B cell (primary cell): ENCODE data around the gene AAR2. TPM values are rescaled to one million over a fixed set of nuclear protein-coding genes. Genes with fewer than 3 reads are reported as not detected.

Source experiments
- ATAC-seq: fragments of 200-7000 bp; cut with Tn5 transposase; one replicate; pipeline ENCODE4 v1.10.0; 2021; ENCODE audit warnings: low read depth, mild to moderate bottlenecking, moderate number of reproducible peaks, moderate library complexity
- CTCF ChIA-PET: fragments of 350-600 bp; sonication (Branson Sonifier 250); formaldehyde crosslinking; loops from one replicate; lab custom pipeline; 2021; ENCODE audit warnings: antibody characterized with exemption, inconsistent platforms; lab: Charles Lee
- POLR2A ChIA-PET: fragments of 350-600 bp; sonication (Branson Sonifier 250); formaldehyde crosslinking; loops from one replicate; lab custom pipeline; 2021; ENCODE audit warnings: antibody characterized with exemption; lab: Charles Lee
- DNase-seq: peaks from one replicate; pipeline ENCODE4 v3.0.0; 2013
- H2AFZ ChIP-seq: 2 replicates; pipeline ENCODE4 v1.6.1; 2012; ENCODE audit warnings: mild to moderate bottlenecking, low read depth, low read length; ENCODE audit not compliant: insufficient read depth, poor library complexity, severe bottlenecking
- H3K27ac ChIP-seq, 2 donors: 1 replicate in 1 of 2; 2 replicates in 1 of 2; pipeline ENCODE4 v1.5.1; 2012 to 2013; ENCODE audit warnings: low read length in 2 of 2, mild to moderate bottlenecking in 2 of 2, moderate library complexity in 1 of 2
- H3K27me3 ChIP-seq, 4 experiments: fragments of 200-600 bp in 1 of 4; sonication (generic) in 1 of 4; replicated peaks in 1 of 4; 1 replicate in 2 of 4; 2 replicates in 2 of 4; pipeline versions ENCODE4 v1.6.1 to v1.7.0; 2013 to 2016; ENCODE audit warnings: low read length in 3 of 4, mild to moderate bottlenecking in 2 of 4, mixed read lengths in 1 of 4, moderate library complexity in 1 of 4; ENCODE audit not compliant: insufficient read depth in 4 of 4, control insufficient read depth in 3 of 4; ENCODE audit errors: control extremely low read depth in 1 of 4
- H3K36me3 ChIP-seq, 2 experiments: replicated peaks in 1 of 2; 1 replicate in 1 of 2; 2 replicates in 1 of 2; pipeline versions ENCODE4 v1.6.1 to v1.7.1; 2013; ENCODE audit warnings: low read length in 1 of 2; ENCODE audit not compliant: insufficient read depth in 2 of 2, control insufficient read depth in 1 of 2; ENCODE audit errors: control extremely low read depth in 1 of 2, extremely low read depth in 1 of 2
- H3K4me1 ChIP-seq, 2 donors: fragments of 200-600 bp in 1 of 2; sonication (generic) in 1 of 2; 1 replicate in 1 of 2; 2 replicates in 1 of 2; pipeline versions ENCODE4 v1.5.1 to v1.6.1; 2013 to 2017; ENCODE audit warnings: low read length in 2 of 2; ENCODE audit not compliant: control insufficient read depth in 2 of 2, insufficient read depth in 2 of 2
- H3K4me2 ChIP-seq: replicated peaks from 2 replicates; pipeline ENCODE3; 2012; ENCODE audit warnings: mild to moderate bottlenecking, low read depth, low read length; ENCODE audit not compliant: poor library complexity, severe bottlenecking
- H3K4me3 ChIP-seq, 5 experiments: fragments of 200-600 bp in 1 of 5; sonication (generic) in 1 of 5; 1 replicate in 3 of 5; 2 replicates in 2 of 5; pipeline versions ENCODE4 v1.5.1 to v1.7.0; 2011 to 2016; ENCODE audit warnings: low read length in 4 of 5, mild to moderate bottlenecking in 4 of 5, low read depth in 2 of 5, control low read depth in 1 of 5, moderate library complexity in 1 of 5; ENCODE audit not compliant: insufficient read depth in 1 of 5; ENCODE audit errors: control extremely low read depth in 1 of 5, extremely low read depth in 1 of 5
- H3K79me2 ChIP-seq: fragments of 200-600 bp; sonication (generic); one replicate; pipeline ENCODE4 v1.6.0; 2016; ENCODE audit warnings: low read length; ENCODE audit not compliant: control insufficient read depth, insufficient read depth
- H3K9ac ChIP-seq: fragments of 200-600 bp; sonication (generic); 2 replicates; pipeline ENCODE4 v1.6.1; 2017; ENCODE audit warnings: mild to moderate bottlenecking, low read length, moderate library complexity
- H3K9me3 ChIP-seq, 3 donors: one replicate each; pipeline versions ENCODE4 v1.6.1 to v1.7.1; 2013; ENCODE audit warnings: low read length in 2 of 3; ENCODE audit not compliant: control insufficient read depth in 2 of 3, insufficient read depth in 1 of 3; ENCODE audit errors: control extremely low read depth in 1 of 3
- H4K20me1 ChIP-seq: 2 replicates; pipeline ENCODE4 v1.6.0; 2012; ENCODE audit warnings: mild to moderate bottlenecking, low read length; ENCODE audit not compliant: insufficient read depth, control insufficient read depth, poor library complexity, severe bottlenecking
- H3K27ac Mint-ChIP-seq: one replicate; pipeline ENCODE4 v1.8.0; 2021; ENCODE audit warnings: mixed read lengths
- H3K27me3 Mint-ChIP-seq: one replicate; pipeline ENCODE4 v1.8.0; 2021; ENCODE audit warnings: mixed read lengths
- H3K4me1 Mint-ChIP-seq: one replicate; pipeline ENCODE4 v1.8.0; 2021; ENCODE audit warnings: mixed read lengths
- H3K4me3 Mint-ChIP-seq: one replicate; pipeline ENCODE4 v1.8.0; 2021; ENCODE audit warnings: mixed read lengths
- H3K9me3 Mint-ChIP-seq: one replicate; pipeline ENCODE4 v1.8.0; 2022; ENCODE audit warnings: mixed read lengths; ENCODE audit not compliant: insufficient read depth
- CTCF ChIP-seq: fragments of 200-600 bp; IDR thresholded peaks from one replicate; pipeline ENCODE4 v1.8.0; 2022; ENCODE audit warnings: antibody characterized with exemption, mild to moderate bottlenecking
- EZH2 ChIP-seq: IDR thresholded peaks from 2 replicates; pipeline ENCODE4 v1.6.1; 2012; ENCODE audit warnings: borderline replicate concordance, low read depth, mild to moderate bottlenecking, moderate library complexity, low read length; ENCODE audit not compliant: insufficient read depth, poor library complexity, severe bottlenecking
- WGBS: methylation state at CpG from one replicate; pipeline ENCODE4 v1.1.5; 2013; ENCODE audit warnings: missing lambda C conversion rate; ENCODE audit not compliant: insufficient coverage; 5-methylcytosine and 5-hydroxymethylcytosine counted together
- intact Hi-C: fragments of 100-400 bp; cut with micrococcal nuclease; formaldehyde crosslinking; loops from one replicate; pipeline ENCODE4 v1.10.0; 2022
- polyA plus RNA-seq: library from polyadenylated mRNA; depleted of rRNA; stranded (reverse); fragments of >200 nt; gene quantifications from 2 replicates; pipeline ENCODE4 v1.2.3, GENCODE V29; 2012
- total RNA-seq, 2 donors: library from RNA; stranded (reverse); fragments of 120-200 nt in 1 of 2; gene quantifications; 1 replicate in 1 of 2; 2 replicates in 1 of 2; pipeline versions ENCODE4 v1.2.3 to v1.2.4, GENCODE V29; 2013 to 2022

The AAR2 gene
- total and polyA plus RNA-seq, 2 donors (not counting 1 experiment from before 2014, with no cell fraction given) = 10.3 to 21.3 TPM

GRCh38 chr20:36303020-36303595 is 66.8 kb downstream of the AAR2 start:
- Histone ChIP-seq H3K9me3 (peaks cover 0 to 13% (median 0%) of the 10 kb centered on the region in 3 donors), H2AFZ (no peak overlapping the region), H3K79me2 (no peaks in the 10 kb centered on the region), H3K27ac (no peak overlapping the region), H3K4me2 (no peak overlapping the region), H3K4me1 (peaks cover 11 to 13% of the 10 kb centered on the region in 2 donors), H3K36me3 (no peaks in the 10 kb centered on the region), H3K4me3 (no peak overlapping the region), H3K27me3 (peaks cover 0 to 75% (median 23%) of the 10 kb centered on the region in 4 experiments), H3K9ac (no peak overlapping the region), H4K20me1 (no peaks in the 10 kb centered on the region)
- H3K9me3 Mint-ChIP-seq = no peaks in the 10 kb centered on the region
- ChIA-PET POLR2A (no interaction called here), CTCF (no interaction called here)
- H3K27ac Mint-ChIP-seq = no peak overlapping the region
- ATAC-seq (no peak), DNase-seq (no peak)
- intact Hi-C loops = no loop called here
- no peak for TF ChIP-seq EZH2
- no peak for TF ChIP-seq CTCF
- WGBS = 29% methylated on average over 14 of the region's 14 CpGs
- H3K27me3 Mint-ChIP-seq = peaks cover 71% of the 10 kb centered on the region
- H3K4me3 Mint-ChIP-seq = no peak overlapping the region
- peaks cover 14% of the 10 kb centered on the region for H3K4me1 Mint-ChIP-seq

GRCh38 chr20:36303831-36304230 is 67.6 kb downstream of the AAR2 start:
- no peak overlapping the region for H3K27ac ChIP-seq
- no peaks in the 10 kb centered on the region for H3K9me3 Mint-ChIP-seq
- peaks cover 14% of the 10 kb centered on the region for H3K4me1 Mint-ChIP-seq
- H3K9me3 ChIP-seq = peaks cover 0 to 13% (median 0%) of the 10 kb centered on the region in 3 donors
- peaks cover 11 to 13% of the 10 kb centered on the region in 2 donors for H3K4me1 ChIP-seq
- WGBS = 75% methylated on average over 1 of the region's 1 CpG
- peaks cover 0 to 74% (median 21%) of the 10 kb centered on the region in 4 experiments for H3K27me3 ChIP-seq
- no peak overlapping the region for H2AFZ ChIP-seq
- no peak for TF ChIP-seq CTCF
- TF ChIP-seq EZH2 = no peak
- ATAC-seq (no peak), DNase-seq (no peak)
- H3K79me2 ChIP-seq = no peaks in the 10 kb centered on the region
- ChIA-PET CTCF (no interaction called here), POLR2A (no interaction called here)
- no peak overlapping the region for H3K4me3 ChIP-seq
- no peak overlapping the region for H3K4me2 ChIP-seq
- H4K20me1 ChIP-seq = no peaks in the 10 kb centered on the region
- no peak overlapping the region for H3K9ac ChIP-seq
- H3K27me3 Mint-ChIP-seq = peaks cover 70% of the 10 kb centered on the region
- no peak overlapping the region for H3K4me3 Mint-ChIP-seq
- H3K27ac Mint-ChIP-seq = no peak overlapping the region
- intact Hi-C loops = no loop called here
- no peaks in the 10 kb centered on the region for H3K36me3 ChIP-seq
